ENCODE measurements around the gene SH3RF3.

Gene SH3RF3

DNA sequence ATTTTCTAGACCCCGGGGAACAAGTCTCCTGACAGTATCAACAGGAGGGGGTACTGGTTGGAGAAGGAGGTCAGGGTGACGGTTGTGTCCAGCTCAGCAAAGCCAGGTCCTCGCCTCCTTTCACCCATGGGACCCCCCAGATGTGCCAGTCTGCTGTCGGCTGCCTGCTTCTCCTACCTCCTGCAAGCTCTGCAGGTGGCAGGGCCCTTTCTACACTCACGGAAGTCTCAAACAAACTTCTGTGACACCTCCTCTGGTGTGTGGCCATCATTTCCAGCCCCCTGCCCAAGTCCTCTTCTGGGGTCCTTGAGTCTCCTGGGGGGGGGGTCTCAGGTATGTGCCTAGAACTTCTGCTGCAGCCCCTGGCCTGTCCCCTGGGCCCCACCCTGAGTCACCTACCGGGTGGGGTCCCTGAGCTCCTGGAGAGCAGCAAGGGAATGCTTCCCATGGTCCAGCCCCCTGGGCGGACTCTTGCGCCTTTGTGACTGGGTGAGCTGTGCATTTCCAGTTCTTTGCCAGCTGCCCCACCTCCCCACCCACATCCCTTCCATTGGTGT, 12.8 kb downstream of the SH3RF3 start:
- no peak overlapping the region for H3K4me3 ChIP-seq (ENCODE audit: low read depth, low read length)
- TF ChIP-seq, protein P1, sequence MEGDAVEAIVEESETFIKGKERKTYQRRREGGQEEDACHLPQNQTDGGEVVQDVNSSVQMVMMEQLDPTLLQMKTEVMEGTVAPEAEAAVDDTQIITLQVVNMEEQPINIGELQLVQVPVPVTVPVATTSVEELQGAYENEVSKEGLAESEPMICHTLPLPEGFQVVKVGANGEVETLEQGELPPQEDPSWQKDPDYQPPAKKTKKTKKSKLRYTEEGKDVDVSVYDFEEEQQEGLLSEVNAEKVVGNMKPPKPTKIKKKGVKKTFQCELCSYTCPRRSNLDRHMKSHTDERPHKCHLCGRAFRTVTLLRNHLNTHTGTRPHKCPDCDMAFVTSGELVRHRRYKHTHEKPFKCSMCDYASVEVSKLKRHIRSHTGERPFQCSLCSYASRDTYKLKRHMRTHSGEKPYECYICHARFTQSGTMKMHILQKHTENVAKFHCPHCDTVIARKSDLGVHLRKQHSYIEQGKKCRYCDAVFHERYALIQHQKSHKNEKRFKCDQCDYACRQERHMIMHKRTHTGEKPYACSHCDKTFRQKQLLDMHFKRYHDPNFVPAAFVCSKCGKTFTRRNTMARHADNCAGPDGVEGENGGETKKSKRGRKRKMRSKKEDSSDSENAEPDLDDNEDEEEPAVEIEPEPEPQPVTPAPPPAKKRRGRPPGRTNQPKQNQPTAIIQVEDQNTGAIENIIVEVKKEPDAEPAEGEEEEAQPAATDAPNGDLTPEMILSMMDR (IDR thresholded peaks at IDR 0.05; ENCODE audit: low read depth, low read length), result no peak
- TF ChIP-seq POLR2A (IDR thresholded peaks at IDR 0.05; ENCODE audit: extremely low read depth, insufficient read length), result no peak
- TF ChIP-seq, protein P2, sequence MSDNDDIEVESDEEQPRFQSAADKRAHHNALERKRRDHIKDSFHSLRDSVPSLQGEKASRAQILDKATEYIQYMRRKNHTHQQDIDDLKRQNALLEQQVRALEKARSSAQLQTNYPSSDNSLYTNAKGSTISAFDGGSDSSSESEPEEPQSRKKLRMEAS (IDR thresholded peaks at IDR 0.05; ENCODE audit: low read depth, low read length), result no peak
- no peak for TF ChIP-seq MYC (IDR thresholded peaks at IDR 0.05; ENCODE audit: low read depth, low read length)
- no peak for DNase-seq (ENCODE audit: low read depth)

DNA sequence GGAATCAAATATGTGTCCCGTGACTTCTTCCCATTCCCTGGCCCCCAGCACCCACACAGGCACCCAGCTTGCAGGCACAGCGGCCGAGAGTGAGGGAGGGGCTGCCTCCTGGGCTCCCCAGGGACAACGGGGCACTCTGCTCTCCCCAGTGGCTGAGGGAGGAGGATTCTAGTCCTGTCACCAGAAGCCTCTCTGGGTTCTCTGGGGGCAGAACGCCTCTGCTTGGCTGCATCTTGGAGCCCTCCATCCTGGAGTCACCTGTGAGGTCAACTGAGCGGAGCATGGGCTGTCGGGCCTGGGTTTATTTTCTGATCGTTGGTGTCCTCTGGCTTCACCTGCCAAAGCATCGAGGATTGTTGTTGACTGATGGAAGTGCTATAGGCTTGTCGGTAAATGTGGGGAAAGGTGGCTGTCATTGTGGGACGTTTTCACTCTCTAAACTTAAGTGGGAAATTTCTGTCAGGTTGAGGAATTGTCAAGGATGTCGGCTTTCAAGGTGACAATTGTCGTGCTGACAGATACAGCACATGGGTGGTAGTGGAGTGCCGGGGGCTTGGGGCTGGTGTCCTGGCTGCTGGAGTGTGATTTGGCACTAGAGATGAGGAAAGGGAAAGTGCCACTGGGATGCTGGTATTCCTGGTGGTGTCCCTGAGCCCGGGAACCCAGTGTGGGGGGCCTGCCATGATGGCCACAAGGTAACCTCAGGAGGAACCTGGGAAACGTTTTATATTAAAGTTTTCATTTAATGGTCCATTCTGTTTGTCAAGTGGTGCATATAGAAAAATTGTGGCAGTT, 13.6 kb downstream of the SH3RF3 start:
- DNase-seq (ENCODE audit: low read depth), result no peak
- TF ChIP-seq, protein P2 (IDR thresholded peaks at IDR 0.05; ENCODE audit: low read depth, low read length), result no peak
- TF ChIP-seq POLR2A (IDR thresholded peaks at IDR 0.05; ENCODE audit: extremely low read depth, insufficient read length) (no peak), MYC (IDR thresholded peaks at IDR 0.05; ENCODE audit: low read depth, low read length) (no peak)
- TF ChIP-seq, protein P1 (IDR thresholded peaks at IDR 0.05; ENCODE audit: low read depth, low read length), result no peak

DNA sequence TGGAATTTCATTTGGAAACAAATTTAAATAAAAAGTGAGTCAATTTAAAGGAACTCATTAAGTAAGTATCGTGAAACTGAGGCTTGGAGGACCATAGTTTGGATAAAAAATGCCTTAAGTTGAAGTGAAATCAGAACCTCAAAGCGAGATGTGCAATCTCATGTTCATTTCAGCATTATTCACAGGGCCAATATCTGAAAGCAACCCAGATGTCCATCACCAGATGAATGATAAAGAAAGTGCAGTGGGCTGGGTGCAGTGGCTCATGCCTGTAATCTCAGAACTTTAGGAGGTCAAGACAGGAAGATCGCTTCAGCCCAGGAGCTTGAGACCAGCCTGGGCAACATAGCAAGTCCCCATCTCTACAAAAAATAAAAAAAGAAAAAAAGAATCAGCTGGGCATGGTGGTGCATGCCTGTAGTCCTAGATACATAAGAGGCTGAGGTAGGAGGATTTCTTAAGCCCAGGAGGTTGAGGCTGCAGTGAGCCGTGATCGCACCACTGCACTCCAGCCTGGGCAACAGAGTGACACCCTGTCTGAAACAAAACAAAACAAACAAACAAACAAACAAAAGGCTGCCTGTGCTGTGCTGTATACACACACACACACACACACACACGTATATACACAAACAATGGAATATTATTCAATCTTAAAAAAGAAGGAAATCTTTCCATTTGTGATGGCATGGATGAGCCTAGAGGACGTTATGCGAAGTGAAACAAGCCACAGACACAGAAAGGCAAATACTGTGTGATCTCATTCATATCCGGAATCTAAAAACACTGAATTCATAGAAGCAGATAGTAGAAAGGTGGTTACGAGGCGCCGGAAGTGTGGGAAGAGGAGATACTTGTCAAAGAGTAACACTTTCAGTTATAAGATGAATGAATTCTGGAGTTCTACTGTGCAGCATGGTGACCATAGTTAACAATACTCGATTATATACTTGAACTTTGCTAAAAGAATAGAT, 14.5 kb downstream of the SH3RF3 start:
- DNase-seq (ENCODE audit: low read depth), result no peak
- H3K4me3 ChIP-seq (ENCODE audit: low read depth, low read length), result no peak overlapping the region
- TF ChIP-seq, protein P2 (IDR thresholded peaks at IDR 0.05; ENCODE audit: low read depth, low read length), result no peak
- TF ChIP-seq, protein P1 (IDR thresholded peaks at IDR 0.05; ENCODE audit: low read depth, low read length), result no peak
- TF ChIP-seq MYC (IDR thresholded peaks at IDR 0.05; ENCODE audit: low read depth, low read length) (no peak), POLR2A (IDR thresholded peaks at IDR 0.05; ENCODE audit: extremely low read depth, insufficient read length) (no peak)

More for the DNA sequence above, 13.6 kb downstream of the SH3RF3 start:
- no peak overlapping the region for H3K4me3 ChIP-seq (ENCODE audit: low read depth, low read length)

DNA sequence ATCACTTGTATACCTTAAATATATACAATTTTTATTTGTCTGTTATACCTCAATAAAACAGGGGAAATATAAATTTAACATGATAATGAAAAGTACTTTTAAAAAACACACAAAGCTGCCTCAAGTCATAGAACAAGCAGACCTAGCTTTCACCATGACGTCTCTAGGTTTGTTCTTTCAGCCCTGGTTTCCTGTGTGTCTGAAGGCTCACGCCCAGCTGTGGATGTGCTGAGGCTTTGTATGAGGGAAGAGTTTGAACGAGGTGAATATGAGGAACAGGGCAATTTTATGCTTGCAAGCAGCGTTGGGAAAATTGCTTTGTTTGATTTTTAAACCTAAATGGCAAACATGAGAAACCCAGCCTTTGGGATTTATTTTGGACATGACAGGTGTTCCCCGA, 15.3 kb downstream of the SH3RF3 start:
- H3K4me3 ChIP-seq (ENCODE audit: low read depth, low read length), result no peak overlapping the region
- DNase-seq (ENCODE audit: low read depth), result no peak
- TF ChIP-seq, protein P1 (IDR thresholded peaks at IDR 0.05; ENCODE audit: low read depth, low read length), result no peak
- TF ChIP-seq, protein P2 (IDR thresholded peaks at IDR 0.05; ENCODE audit: low read depth, low read length), result no peak
- TF ChIP-seq POLR2A (IDR thresholded peaks at IDR 0.05; ENCODE audit: extremely low read depth, insufficient read length) (no peak), MYC (IDR thresholded peaks at IDR 0.05; ENCODE audit: low read depth, low read length) (no peak)

DNA sequence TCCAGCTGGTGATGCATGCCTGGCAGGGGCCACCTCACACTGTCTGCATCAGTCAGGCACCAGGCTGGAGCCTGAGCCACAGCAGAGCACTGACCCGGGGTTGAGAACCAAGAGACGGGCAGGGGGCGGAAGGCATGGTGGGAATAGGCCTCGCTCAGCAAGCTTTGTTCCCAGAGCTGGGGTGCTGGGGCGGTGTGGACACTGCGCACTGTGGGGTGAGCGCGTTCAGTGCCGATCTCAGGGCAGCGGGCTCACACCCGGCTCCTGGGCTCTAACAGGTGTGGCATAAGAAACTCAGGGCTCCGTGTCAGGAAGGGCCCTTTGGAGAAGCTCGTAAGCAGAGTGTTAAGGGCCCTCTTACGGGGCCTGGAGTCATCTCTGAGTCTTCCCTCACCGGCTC, 15.7 kb downstream of the SH3RF3 start:
- TF ChIP-seq, protein P2 (IDR thresholded peaks at IDR 0.05; ENCODE audit: low read depth, low read length), result no peak
- TF ChIP-seq, protein P1 (IDR thresholded peaks at IDR 0.05; ENCODE audit: low read depth, low read length), result no peak
- no peak for TF ChIP-seq POLR2A (IDR thresholded peaks at IDR 0.05; ENCODE audit: extremely low read depth, insufficient read length)
- H3K4me3 ChIP-seq (ENCODE audit: low read depth, low read length), result no peak overlapping the region
- no peak for DNase-seq (ENCODE audit: low read depth)

Measured in NB4 (cell line).